PC-3 (cell line): ENCODE results near the gene WDR91. TPM values are rescaled to one million over a fixed set of nuclear protein-coding genes. Genes with fewer than 3 reads are reported as not detected.

ENCODE experiments used
- ATAC-seq: fragments of 200-7000 bp; cut with Tn5 transposase; 2 replicates; pipeline ENCODE4 v1.9.1; 2020; ENCODE audit warnings: mild to moderate bottlenecking, moderate library complexity
- BruUV-seq: library from RNA; stranded (reverse); fragments of 400-500 nt; replicated peaks from 2 replicates; lab custom pipeline; 2021; lab: Mats Ljungman, UMichigan
- CTCF ChIA-PET: fragments of 300-600 bp; sonication (Branson Sonifier 250); formaldehyde crosslinking; loops from one replicate; lab custom pipeline; 2022; ENCODE audit warnings: antibody characterized with exemption; lab: Charles Lee
- POLR2A ChIA-PET: fragments of 300-600 bp; sonication (Branson Sonifier 250); formaldehyde crosslinking; loops from one replicate; lab custom pipeline; 2022; ENCODE audit warnings: antibody characterized with exemption; ENCODE audit not compliant: unreplicated experiment; lab: Charles Lee
- DNase-seq: peaks from one replicate; pipeline ENCODE4 v3.0.0-alpha.2; 2015
- H2AFZ ChIP-seq: fragments of 300-600 bp; sonication (generic); 2 replicates; pipeline ENCODE4 v1.6.0; 2016; ENCODE audit warnings: antibody characterized with exemption, low read length
- H3F3A ChIP-seq: fragments of 300-600 bp; sonication (generic); one replicate; pipeline ENCODE4 v1.6.0; 2017; ENCODE audit warnings: antibody characterized with exemption, low read length, control low read depth, mild to moderate bottlenecking; ENCODE audit not compliant: unreplicated experiment
- H3K27ac ChIP-seq: fragments of 300-600 bp; sonication (generic); 2 replicates; pipeline ENCODE4 v1.5.1; 2016; ENCODE audit warnings: mild to moderate bottlenecking, low read length
- H3K27me3 ChIP-seq: fragments of 300-600 bp; sonication (generic); 2 replicates; pipeline ENCODE4 v1.6.1; 2016; ENCODE audit warnings: low read length, mixed read lengths
- H3K36me3 ChIP-seq: fragments of 300-600 bp; sonication (generic); 2 replicates; pipeline ENCODE4 v1.6.1; 2016; ENCODE audit warnings: low read depth, mixed run types, low read length, mixed read lengths
- H3K4me1 ChIP-seq: fragments of 300-600 bp; sonication (generic); 2 replicates; pipeline ENCODE4 v1.5.1; 2016; ENCODE audit warnings: low read length; ENCODE audit not compliant: insufficient read depth
- H3K4me2 ChIP-seq: fragments of 300-600 bp; sonication (generic); 2 replicates; pipeline ENCODE4 v1.6.0; 2016; ENCODE audit warnings: low read length
- H3K4me3 ChIP-seq: fragments of 300-600 bp; sonication (generic); 2 replicates; pipeline ENCODE4 v1.5.1; 2016; ENCODE audit warnings: mild to moderate bottlenecking, low read length, mixed read lengths
- H3K79me2 ChIP-seq: fragments of 300-600 bp; sonication (generic); 2 replicates; pipeline ENCODE4 v1.6.1; 2017; ENCODE audit warnings: low read length, mixed read lengths
- H3K9ac ChIP-seq: fragments of 300-600 bp; sonication (generic); 2 replicates; pipeline ENCODE4 v1.6.0; 2016; ENCODE audit warnings: mild to moderate bottlenecking, low read length
- H3K9me2 ChIP-seq: fragments of 300-600 bp; sonication (generic); replicated peaks from 2 replicates; pipeline ENCODE4 v1.6.1; 2016; ENCODE audit warnings: mixed run types, low read length, mixed read lengths
- H3K9me3 ChIP-seq: fragments of 300-600 bp; sonication (generic); 2 replicates; pipeline ENCODE4 v1.6.1; 2016; ENCODE audit warnings: low read length, mixed read lengths
- H4K20me1 ChIP-seq: fragments of 300-600 bp; sonication (generic); 2 replicates; pipeline ENCODE4 v1.6.1; 2016; ENCODE audit warnings: low read length, mixed read lengths
- CTCF ChIP-seq: fragments of 300-600 bp; sonication (generic); conservative IDR thresholded peaks from 2 replicates; pipeline ENCODE4 v1.5.1; 2017; ENCODE audit warnings: antibody characterized with exemption, low read depth, mild to moderate bottlenecking, low read length
- EZH2 ChIP-seq: fragments of 300-600 bp; sonication (generic); IDR thresholded peaks from one replicate; pipeline ENCODE4 v1.6.1; 2017; ENCODE audit warnings: antibody characterized with exemption, mild to moderate bottlenecking, low read length; ENCODE audit not compliant: unreplicated experiment
- EZH2phosphoT487 ChIP-seq: fragments of 300-600 bp; sonication (generic); IDR thresholded peaks from 2 replicates; pipeline ENCODE4 v1.6.1; 2018; ENCODE audit warnings: mild to moderate bottlenecking, antibody characterized with exemption, low read length, borderline replicate concordance
- intact Hi-C: fragments of 100-400 bp; cut with micrococcal nuclease; formaldehyde crosslinking; loops from 2 replicates; pipeline ENCODE4 v1.9.0; 2023
- total RNA-seq: library from RNA; depleted of rRNA; stranded (reverse); fragments of >200 nt; gene quantifications from 2 replicates; pipeline ENCODE4 v1.2.3, GENCODE V29; 2014

Gene WDR91
- total RNA-seq, 1 experiment from 2014 or later: 12.3 TPM

- Histone ChIP-seq H3K9me3 (peaks cover 5% of the 10 kb centered on the region; the same call in 1 of the 2 replicates), H3K4me3 (no peak overlapping the region), H4K20me1 (no peaks in the 10 kb centered on the region), H3K27ac (no peak overlapping the region), H3K4me1 (no peaks in the 10 kb centered on the region), H3K9me2 (no peaks in the 10 kb centered on the region), H2AFZ (no peak overlapping the region), H3K79me2 (no peaks in the 10 kb centered on the region), H3K27me3 (no peaks in the 10 kb centered on the region), H3F3A (no peaks in the 10 kb centered on the region), H3K4me2 (no peak overlapping the region), H3K36me3 (no peaks in the 10 kb centered on the region), H3K9ac (no peak overlapping the region)
- ATAC-seq (no peak), DNase-seq (no peak)
- ChIA-PET CTCF (no interaction called here), POLR2A (no interaction called here)
- no TSS peak for BruUV-seq
- intact Hi-C loops: no loop called here
- no peak for TF ChIP-seq EZH2
- no peak for TF ChIP-seq EZH2phosphoT487
- TF ChIP-seq CTCF: no peak
These were observed 56.6 kb downstream of the WDR91 start for GRCh38 chr7:135154734-135155133.

GRCh38 chr7:135152442-135152841, 58.9 kb downstream of the WDR91 start:
- Histone ChIP-seq H3K27me3 (no peaks in the 10 kb centered on the region), H3K36me3 (no peaks in the 10 kb centered on the region), H3K9me2 (no peaks in the 10 kb centered on the region), H2AFZ (no peak overlapping the region), H3F3A (no peaks in the 10 kb centered on the region), H3K79me2 (no peaks in the 10 kb centered on the region), H3K4me1 (peaks cover 16% of the 10 kb centered on the region), H3K9ac (no peak overlapping the region), H3K9me3 (peaks cover 5% of the 10 kb centered on the region; the same call in 1 of the 2 replicates), H3K4me3 (no peak overlapping the region), H4K20me1 (no peaks in the 10 kb centered on the region), H3K4me2 (no peak overlapping the region), H3K27ac (no peak overlapping the region)
- DNase-seq (no peak), ATAC-seq (no peak)
- POLR2A ChIA-PET: no interaction called here
- no TSS peak for BruUV-seq
- intact Hi-C loops: no loop called here
- no peak for TF ChIP-seq EZH2
- no peak for TF ChIP-seq CTCF
- TF ChIP-seq EZH2phosphoT487: no peak
- CTCF ChIA-PET: no interaction called here

GRCh38 chr7:135151533-135151932, 59.8 kb downstream of the WDR91 start:
- intact Hi-C loops: no loop called here
- Histone ChIP-seq H3K9me3 (peaks cover 5% of the 10 kb centered on the region; the same call in 1 of the 2 replicates), H3K36me3 (no peaks in the 10 kb centered on the region), H3K9me2 (no peaks in the 10 kb centered on the region), H3F3A (no peaks in the 10 kb centered on the region), H4K20me1 (no peaks in the 10 kb centered on the region), H2AFZ (no peak overlapping the region), H3K4me3 (no peak overlapping the region), H3K4me2 (no peak overlapping the region), H3K4me1 (peaks cover 22% of the 10 kb centered on the region), H3K9ac (no peak overlapping the region), H3K79me2 (no peaks in the 10 kb centered on the region), H3K27me3 (no peaks in the 10 kb centered on the region), H3K27ac (no peak overlapping the region)
- ATAC-seq (no peak), DNase-seq (no peak)
- TF ChIP-seq EZH2 (no peak), CTCF (no peak), EZH2phosphoT487 (no peak)
- BruUV-seq: no TSS peak
- ChIA-PET CTCF (no interaction called here), POLR2A (no interaction called here)
